ENCODE results near the gene IL2RA. TPM values are rescaled to one million over a fixed set of nuclear protein-coding genes. Genes with fewer than 3 reads are reported as not detected.

The IL2RA gene
- total RNA-seq, 2 donors from 2014 or later = 51.7 to 59.2 TPM

- peak overlapping the region; percentile 86 for H3K4me3 Mint-ChIP-seq
- H3K36me3 Mint-ChIP-seq (ENCODE audit: low read depth) = peaks cover 4% of the 10 kb centered on the region
- peaks cover 46% of the 10 kb centered on the region for H3K4me1 Mint-ChIP-seq
- DNase-seq = no peak
- ATAC-seq = peak; percentile 62
- peak overlapping the region; percentile 94 for H3K27ac Mint-ChIP-seq
- H3K27me3 Mint-ChIP-seq = no peaks in the 10 kb centered on the region
- H3K9me3 ChIP-seq (ENCODE audit: control insufficient read depth, low read length, poor library complexity, severe bottlenecking) = no peaks in the 10 kb centered on the region
Measured at GRCh38 chr10:6036861-6037321, 25.3 kb downstream of the IL2RA start.

DNA sequence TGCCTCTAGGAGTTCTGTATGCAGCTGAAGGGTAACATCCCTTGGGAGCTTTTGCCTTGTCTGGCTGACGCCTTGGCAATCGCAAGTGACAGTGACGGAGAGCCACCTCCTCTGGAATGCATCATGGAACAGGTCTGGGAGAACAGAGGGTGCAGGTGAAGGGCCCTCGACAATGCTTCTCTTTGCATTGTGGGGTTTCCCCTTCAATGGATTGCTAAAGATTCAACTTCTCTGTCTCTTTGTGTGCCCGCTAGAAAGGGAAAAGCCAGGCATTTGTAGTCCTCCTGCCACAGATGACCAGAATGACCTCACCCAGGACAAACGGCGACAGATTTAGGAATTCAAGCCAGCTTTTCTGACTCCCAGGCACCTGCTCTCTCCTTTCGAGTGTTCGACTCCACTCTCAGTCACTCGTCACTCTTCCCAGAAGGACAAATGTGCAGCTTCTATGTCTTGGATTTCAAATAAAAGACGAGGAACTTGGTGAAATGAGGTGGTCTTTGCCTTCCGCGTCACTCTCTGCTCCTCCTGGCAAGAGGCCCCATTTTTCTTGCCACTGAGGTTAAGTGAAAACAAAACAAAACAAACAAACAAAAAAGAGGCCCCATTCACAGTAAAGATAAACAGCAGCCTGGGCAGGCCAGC is 26.1 kb downstream of the IL2RA start:
- H3K4me3 Mint-ChIP-seq = no peak overlapping the region
- no peaks in the 10 kb centered on the region for H3K27me3 Mint-ChIP-seq
- H3K27ac Mint-ChIP-seq = peak overlapping the region; percentile 94
- ATAC-seq = no peak
- H3K4me1 Mint-ChIP-seq = peaks cover 44% of the 10 kb centered on the region
- no peak for DNase-seq
- H3K36me3 Mint-ChIP-seq (ENCODE audit: low read depth) = peaks cover 4% of the 10 kb centered on the region
- no peaks in the 10 kb centered on the region for H3K9me3 ChIP-seq (ENCODE audit: control insufficient read depth, low read length, poor library complexity, severe bottlenecking)

DNA sequence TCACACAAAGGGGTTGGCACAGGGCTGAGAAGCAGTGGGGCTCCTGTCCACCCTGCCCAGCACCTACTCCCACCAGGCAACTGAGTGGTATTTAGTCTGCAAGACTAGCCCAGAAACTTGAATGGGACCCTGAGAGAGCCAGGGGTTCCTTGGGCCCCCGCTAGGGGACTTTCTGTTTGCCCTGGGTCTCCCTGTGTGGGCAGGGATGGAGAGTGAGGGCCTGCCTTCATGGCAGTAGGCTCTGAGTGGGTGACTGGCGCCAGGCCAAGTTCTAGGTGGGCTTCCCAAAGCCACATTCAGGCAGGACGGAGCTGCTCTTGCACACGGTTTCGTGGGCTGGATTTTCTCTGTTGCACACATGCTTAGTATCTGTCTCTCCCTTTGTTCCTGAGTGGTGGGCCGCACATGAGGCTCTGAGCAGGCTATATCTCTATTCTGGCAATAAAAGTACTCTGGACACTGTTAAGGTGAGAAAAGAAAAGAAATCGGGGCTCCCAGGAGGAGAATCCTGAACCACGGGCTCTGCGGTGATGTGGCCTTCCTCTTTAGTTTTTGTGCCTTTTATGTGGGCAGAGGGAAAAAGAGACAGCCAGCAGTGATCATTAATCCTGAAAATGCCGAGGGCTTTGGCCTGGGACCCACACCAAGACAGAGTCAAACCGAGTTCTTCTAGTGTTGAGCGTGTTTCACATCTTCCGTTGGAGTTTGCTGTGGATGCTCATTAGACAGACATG is 26.9 kb downstream of the IL2RA start:
- Mint-ChIP-seq H3K4me3 (no peak overlapping the region), H3K4me1 (peaks cover 41% of the 10 kb centered on the region), H3K27me3 (no peaks in the 10 kb centered on the region), H3K36me3 (ENCODE audit: low read depth) (peaks cover 4% of the 10 kb centered on the region), H3K27ac (peak overlapping the region; percentile 94)
- no peaks in the 10 kb centered on the region for H3K9me3 ChIP-seq (ENCODE audit: control insufficient read depth, low read length, poor library complexity, severe bottlenecking)
- no peak for DNase-seq
- ATAC-seq = no peak

DNA sequence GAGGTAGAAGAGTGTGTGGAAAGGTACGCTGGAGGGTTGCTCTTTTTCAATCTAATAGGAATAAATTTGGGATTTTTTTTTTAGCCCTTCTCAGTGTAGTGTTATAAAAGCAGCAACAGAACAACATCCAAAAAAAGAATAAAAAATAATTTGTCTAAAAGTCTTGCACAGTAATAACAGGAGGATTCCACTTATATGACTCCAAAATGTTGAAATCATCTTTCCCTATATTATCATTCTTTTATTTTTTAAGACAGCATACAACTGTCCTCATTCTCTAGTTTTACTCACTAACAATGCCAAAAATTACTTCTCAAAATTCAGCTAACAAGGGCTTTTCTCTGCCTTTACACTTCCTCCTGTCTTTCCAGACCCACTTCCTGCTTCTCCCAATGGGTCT is 27.8 kb downstream of the IL2RA start:
- no peaks in the 10 kb centered on the region for H3K9me3 ChIP-seq (ENCODE audit: control insufficient read depth, low read length, poor library complexity, severe bottlenecking)
- peak overlapping the region; percentile 94 for H3K27ac Mint-ChIP-seq
- H3K4me3 Mint-ChIP-seq = no peak overlapping the region
- H3K4me1 Mint-ChIP-seq = peaks cover 39% of the 10 kb centered on the region
- no peak for ATAC-seq
- no peak for DNase-seq
- no peaks in the 10 kb centered on the region for H3K27me3 Mint-ChIP-seq
- peaks cover 4% of the 10 kb centered on the region for H3K36me3 Mint-ChIP-seq (ENCODE audit: low read depth)

DNA sequence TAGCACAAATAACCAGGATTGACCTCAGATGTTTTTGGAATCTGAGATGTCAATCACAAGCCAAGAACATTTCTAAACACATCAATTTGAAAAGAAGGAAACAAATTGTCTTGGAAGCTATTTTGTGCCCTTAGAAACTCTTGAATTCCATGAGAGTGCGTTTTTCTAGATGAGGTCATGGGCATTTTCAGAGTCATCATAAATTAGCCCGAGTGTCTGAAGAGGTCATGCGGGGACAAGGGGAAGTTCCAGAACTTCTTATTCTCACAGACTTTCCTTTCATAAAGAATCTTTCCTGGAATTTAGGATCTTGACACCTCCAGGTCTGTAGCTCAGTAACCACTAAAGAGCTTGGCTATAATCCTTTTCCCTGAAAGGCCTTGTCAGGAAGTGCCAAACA is 28.2 kb downstream of the IL2RA start:
- DNase-seq (no peak), ATAC-seq (no peak)
- peak overlapping the region; percentile 94 for H3K27ac Mint-ChIP-seq
- no peaks in the 10 kb centered on the region for H3K9me3 ChIP-seq (ENCODE audit: control insufficient read depth, low read length, poor library complexity, severe bottlenecking)
- no peaks in the 10 kb centered on the region for H3K27me3 Mint-ChIP-seq
- peaks cover 4% of the 10 kb centered on the region for H3K36me3 Mint-ChIP-seq (ENCODE audit: low read depth)
- H3K4me1 Mint-ChIP-seq = peaks cover 35% of the 10 kb centered on the region
- no peak overlapping the region for H3K4me3 Mint-ChIP-seq

GRCh38 chr10:6030940-6031339 is 31.2 kb downstream of the IL2RA start:
- Mint-ChIP-seq H3K4me1 (peaks cover 27% of the 10 kb centered on the region), H3K27me3 (no peaks in the 10 kb centered on the region), H3K36me3 (ENCODE audit: low read depth) (peaks cover 2% of the 10 kb centered on the region), H3K27ac (no peak overlapping the region), H3K4me3 (no peak overlapping the region)
- H3K9me3 ChIP-seq (ENCODE audit: control insufficient read depth, low read length, poor library complexity, severe bottlenecking) = no peaks in the 10 kb centered on the region
- DNase-seq (no peak), ATAC-seq (no peak)

DNA sequence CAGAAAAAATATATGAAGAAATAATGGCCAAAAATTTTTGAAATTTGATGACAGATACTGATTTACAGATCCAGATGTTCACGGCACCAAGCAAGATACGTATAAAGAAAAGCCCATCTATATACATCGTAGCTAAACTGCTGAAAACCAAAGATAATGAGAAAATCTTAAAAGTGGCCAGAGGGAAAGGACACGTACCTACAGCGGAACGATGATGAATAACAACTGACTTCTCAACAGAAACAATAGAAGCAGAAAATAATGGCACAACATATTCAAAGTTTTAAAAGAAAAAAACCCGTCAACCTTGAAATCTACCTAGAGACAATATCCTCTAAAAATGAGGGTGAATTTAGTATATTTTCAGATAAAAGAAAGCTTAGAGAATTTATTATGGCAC is 31.9 kb downstream of the IL2RA start:
- DNase-seq = no peak
- no peak overlapping the region for H3K4me3 Mint-ChIP-seq
- H3K36me3 Mint-ChIP-seq (ENCODE audit: low read depth) = peaks cover 2% of the 10 kb centered on the region
- H3K4me1 Mint-ChIP-seq = peaks cover 23% of the 10 kb centered on the region
- no peaks in the 10 kb centered on the region for H3K9me3 ChIP-seq (ENCODE audit: control insufficient read depth, low read length, poor library complexity, severe bottlenecking)
- no peak for ATAC-seq
- H3K27me3 Mint-ChIP-seq = no peaks in the 10 kb centered on the region
- peak overlapping the region; percentile 30 for H3K27ac Mint-ChIP-seq

DNA sequence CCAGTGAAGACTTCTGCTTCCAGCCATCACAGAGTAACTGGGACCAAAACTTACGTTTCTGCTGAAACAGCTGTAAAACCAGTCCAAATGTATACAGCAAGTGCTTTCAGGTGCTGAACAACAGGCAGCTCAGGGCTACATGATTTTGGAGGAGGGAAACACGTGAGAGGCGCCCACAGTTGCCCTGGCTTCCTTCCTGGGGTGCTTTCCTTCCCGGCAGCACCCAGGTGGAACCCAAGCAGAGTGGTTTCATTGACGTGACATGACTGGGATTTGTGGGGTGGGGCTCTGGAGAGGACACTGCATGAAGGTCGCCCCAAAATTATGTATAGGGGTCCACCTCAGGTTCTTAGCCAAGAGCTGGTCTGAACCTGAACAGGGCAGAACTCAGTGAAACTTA is 34.2 kb downstream of the IL2RA start:
- DNase-seq (no peak), ATAC-seq (peak; percentile 55)
- Mint-ChIP-seq H3K4me3 (peak overlapping the region; percentile 9), H3K27ac (peak overlapping the region; percentile 88), H3K36me3 (ENCODE audit: low read depth) (peaks cover 2% of the 10 kb centered on the region), H3K27me3 (no peaks in the 10 kb centered on the region), H3K4me1 (peaks cover 20% of the 10 kb centered on the region)
- no peaks in the 10 kb centered on the region for H3K9me3 ChIP-seq (ENCODE audit: control insufficient read depth, low read length, poor library complexity, severe bottlenecking)

GRCh38 chr10:6025683-6026255 is 36.4 kb downstream of the IL2RA start:
- DNase-seq (no peak), ATAC-seq (no peak)
- Mint-ChIP-seq H3K27ac (no peak overlapping the region), H3K4me1 (peaks cover 26% of the 10 kb centered on the region), H3K36me3 (ENCODE audit: low read depth) (peaks cover 6% of the 10 kb centered on the region), H3K27me3 (no peaks in the 10 kb centered on the region), H3K4me3 (no peak overlapping the region)
- H3K9me3 ChIP-seq (ENCODE audit: control insufficient read depth, low read length, poor library complexity, severe bottlenecking) = no peaks in the 10 kb centered on the region

DNA sequence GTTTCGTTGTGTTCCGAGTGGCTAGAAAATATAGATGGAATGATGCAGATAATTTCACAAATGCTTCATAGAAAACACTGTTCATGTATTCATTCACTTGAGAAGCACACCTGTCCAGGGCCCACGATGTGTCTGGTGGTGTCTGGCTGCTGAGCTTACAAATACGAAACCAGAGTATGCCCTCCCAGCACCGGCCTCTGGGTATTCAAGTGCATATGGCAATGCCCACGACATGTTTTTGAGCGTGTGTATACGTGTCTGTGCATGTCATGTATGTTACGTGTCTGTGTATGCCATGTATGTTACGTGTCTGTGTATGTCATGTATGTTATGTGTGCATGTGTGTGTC is 37.9 kb downstream of the IL2RA start:
- Mint-ChIP-seq H3K27ac (no peak overlapping the region), H3K27me3 (no peaks in the 10 kb centered on the region), H3K4me1 (peaks cover 22% of the 10 kb centered on the region), H3K36me3 (ENCODE audit: low read depth) (peaks cover 6% of the 10 kb centered on the region), H3K4me3 (no peak overlapping the region)
- DNase-seq (no peak), ATAC-seq (no peak)
- H3K9me3 ChIP-seq (ENCODE audit: control insufficient read depth, low read length, poor library complexity, severe bottlenecking) = no peaks in the 10 kb centered on the region

DNA sequence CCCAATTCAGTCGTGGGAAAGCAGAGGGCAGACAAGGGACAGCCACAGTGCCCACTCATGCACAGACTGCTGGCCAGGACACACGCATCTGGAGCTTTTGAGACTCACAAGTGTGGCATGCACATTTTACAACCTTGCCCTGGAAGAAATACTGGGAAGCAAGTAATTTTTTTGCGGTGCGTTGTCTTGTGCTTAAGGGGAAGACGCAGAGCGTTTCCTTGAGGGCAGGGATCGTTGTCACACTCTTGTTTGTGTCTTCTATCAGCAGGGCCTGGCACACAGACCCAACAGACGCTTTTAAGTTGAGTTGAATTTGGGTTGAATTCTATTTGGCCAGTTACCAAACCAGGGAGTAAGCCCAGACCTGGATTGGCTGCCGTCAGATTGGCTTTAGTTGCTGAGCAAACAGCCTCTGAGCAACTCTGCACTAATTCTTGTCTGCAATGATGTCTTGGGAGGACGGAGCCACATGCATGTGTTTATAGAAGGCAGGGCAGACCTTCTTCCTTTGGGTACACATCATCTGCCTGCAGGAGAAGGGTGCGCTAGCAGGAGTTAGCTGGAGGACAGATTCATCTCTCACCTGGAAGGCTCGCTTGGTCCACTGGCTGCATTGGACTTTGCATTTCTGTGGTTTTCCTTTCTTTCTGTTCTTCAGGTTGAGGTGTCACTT is 38.4 kb downstream of the IL2RA start:
- Mint-ChIP-seq H3K27me3 (no peaks in the 10 kb centered on the region), H3K27ac (no peak overlapping the region), H3K4me1 (peaks cover 28% of the 10 kb centered on the region), H3K36me3 (ENCODE audit: low read depth) (peaks cover 9% of the 10 kb centered on the region), H3K4me3 (no peak overlapping the region)
- no peak for DNase-seq
- ATAC-seq = no peak
- H3K9me3 ChIP-seq (ENCODE audit: control insufficient read depth, low read length, poor library complexity, severe bottlenecking) = no peaks in the 10 kb centered on the region

GRCh38 chr10:6022660-6023059 is 39.5 kb downstream of the IL2RA start:
- Mint-ChIP-seq H3K27ac (no peak overlapping the region), H3K27me3 (no peaks in the 10 kb centered on the region), H3K36me3 (ENCODE audit: low read depth) (peaks cover 11% of the 10 kb centered on the region), H3K4me1 (peaks cover 20% of the 10 kb centered on the region), H3K4me3 (peak overlapping the region; percentile 19)
- ATAC-seq (no peak), DNase-seq (no peak)
- no peaks in the 10 kb centered on the region for H3K9me3 ChIP-seq (ENCODE audit: control insufficient read depth, low read length, poor library complexity, severe bottlenecking)

GRCh38 chr10:6020826-6021225 is 41.3 kb downstream of the IL2RA start:
- no peak for ATAC-seq

More at GRCh38 chr10:6020826-6021225, 41.3 kb downstream of the IL2RA start:
- Mint-ChIP-seq H3K4me1 (peaks cover 16% of the 10 kb centered on the region), H3K4me3 (no peak overlapping the region), H3K27me3 (no peaks in the 10 kb centered on the region), H3K36me3 (ENCODE audit: low read depth) (peaks cover 8% of the 10 kb centered on the region), H3K27ac (peak overlapping the region; percentile 43)
- DNase-seq = no peak
- H3K9me3 ChIP-seq (ENCODE audit: control insufficient read depth, low read length, poor library complexity, severe bottlenecking) = no peaks in the 10 kb centered on the region

Data from T-helper 17 cell (primary cell).